Breast epithelium (tissue), 4 donors: ENCODE results near the gene WDR70. TPM values are rescaled to one million over a fixed set of nuclear protein-coding genes. Genes with fewer than 3 reads are reported as not detected.
"Not testable (repeated sequence)": the region's sequence is repeated elsewhere in the genome, so short reads cannot be mapped to it uniquely, and the experiment has no call there.

ENCODE experiments used
- DNase-seq, 2 donors: peaks; one replicate each; pipeline ENCODE4 v3.0.0-alpha.2; 2019; ENCODE audit warnings: low spot score in 2 of 2
- H3K27ac ChIP-seq, 2 donors: fragments of 200-600 bp; sonication (generic) in 1 of 2; one replicate each; pipeline ENCODE4 v1.5.1; 2016 to 2019; ENCODE audit warnings: mild to moderate bottlenecking in 1 of 2
- H3K27me3 ChIP-seq, 2 donors: fragments of 200-600 bp; sonication (generic) in 1 of 2; one replicate each; pipeline versions ENCODE4 v1.5.1 to v1.6.0; 2017 to 2019; ENCODE audit warnings: control low read depth in 1 of 2, mild to moderate bottlenecking in 1 of 2
- H3K36me3 ChIP-seq: fragments of 200-600 bp; one replicate; pipeline ENCODE4 v1.5.1; 2019
- H3K4me1 ChIP-seq, 2 donors: fragments of 200-600 bp; sonication (generic); one replicate each; pipeline ENCODE4 v1.5.1; 2016 to 2019; ENCODE audit warnings: control low read depth in 1 of 2
- H3K4me3 ChIP-seq, 3 donors: fragments of 200-600 bp; sonication (generic); 1 replicate in 2 of 3; 2 replicates in 1 of 3; pipeline ENCODE4 v1.5.1; 2016 to 2019; ENCODE audit warnings: mild to moderate bottlenecking in 3 of 3, moderate library complexity in 2 of 3
- H3K9me3 ChIP-seq, 2 donors: fragments of 200-600 bp; sonication (generic) in 1 of 2; one replicate each; pipeline ENCODE4 v1.5.1; 2016 to 2019; ENCODE audit warnings: control low read depth in 1 of 2
- POLR2A ChIP-seq: fragments of 450-650 bp; IDR thresholded peaks from one replicate; pipeline ENCODE4 v1.6.1; 2016; ENCODE audit warnings: antibody characterized with exemption, mild to moderate bottlenecking, moderate library complexity
- POLR2AphosphoS5 ChIP-seq, 3 donors: sonication (generic); formaldehyde crosslinking; IDR thresholded peaks; one replicate each; pipeline ENCODE4 v1.6.1; 2017; ENCODE audit warnings: antibody characterized with exemption in 3 of 3
- intact Hi-C: fragments of 100-400 bp; cut with DNase I; formaldehyde crosslinking; loops from one replicate; pipeline ENCODE4 v1.15.1; 2023; ENCODE audit warnings: low total_unique reads
- total RNA-seq, 3 donors: library from RNA; depleted of rRNA; stranded (reverse); fragments of >200 nt; gene quantifications; one replicate each; pipeline ENCODE4 v1.1.0, GENCODE V29; 2016
- TF ChIP-seq, protein P1 (sequence below), 3 donors: fragments of 450-650 bp; IDR thresholded peaks; one replicate each; pipeline ENCODE4 v1.5.1; 2016 to 2017; ENCODE audit warnings: antibody characterized with exemption in 3 of 3, mild to moderate bottlenecking in 3 of 3, moderate library complexity in 3 of 3

WDR70 gene
- total RNA-seq, 3 donors from 2014 or later, result 29.6 to 40.2 (median 37.0) TPM

DNA sequence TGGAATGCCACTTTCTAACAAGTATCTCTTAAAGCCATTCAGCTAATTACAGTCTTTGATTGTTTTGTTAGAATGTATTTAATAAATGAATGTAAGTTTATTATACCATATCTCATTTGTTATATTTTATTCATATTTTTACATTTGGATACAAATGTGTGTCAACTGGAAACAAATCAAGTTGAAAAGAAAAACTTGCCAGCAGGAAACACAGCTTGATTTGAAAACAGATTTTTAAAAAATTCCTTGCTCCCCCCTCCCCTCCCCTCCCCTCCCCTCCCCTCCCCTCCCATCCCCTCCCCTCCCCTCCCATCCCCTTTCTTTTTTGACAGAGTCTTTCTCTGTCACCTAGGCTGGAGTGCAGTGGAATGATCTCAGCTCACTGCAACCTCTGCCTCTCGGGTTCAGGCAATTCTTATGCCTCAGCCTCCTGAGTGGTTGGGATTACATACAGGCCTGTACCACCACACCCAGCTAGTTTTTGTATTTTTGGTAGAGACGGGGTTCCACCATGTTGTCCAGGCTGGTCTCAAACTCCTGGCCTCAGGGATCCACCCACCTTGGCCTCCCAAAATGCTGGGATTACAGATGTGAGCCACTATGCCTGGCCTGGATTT is 227.6 kb downstream of the WDR70 start:
- Histone ChIP-seq H3K27me3 (no peaks in the 10 kb centered on the region), H3K36me3 (no peaks in the 10 kb centered on the region), H3K4me1 (no peaks in the 10 kb centered on the region), H3K27ac (no peak overlapping the region), H3K9me3 (no peaks in the 10 kb centered on the region), H3K4me3 (no peak overlapping the region)
- intact Hi-C loops, result loop anchor here (5.0 kb wide), 1 partner anchor 556 kb away; no protein-coding TSS in a partner anchor
- TF ChIP-seq POLR2A (no peak), POLR2AphosphoS5 (IDR thresholded peaks at IDR 0.05) (no peak)
- TF ChIP-seq, protein P1, sequence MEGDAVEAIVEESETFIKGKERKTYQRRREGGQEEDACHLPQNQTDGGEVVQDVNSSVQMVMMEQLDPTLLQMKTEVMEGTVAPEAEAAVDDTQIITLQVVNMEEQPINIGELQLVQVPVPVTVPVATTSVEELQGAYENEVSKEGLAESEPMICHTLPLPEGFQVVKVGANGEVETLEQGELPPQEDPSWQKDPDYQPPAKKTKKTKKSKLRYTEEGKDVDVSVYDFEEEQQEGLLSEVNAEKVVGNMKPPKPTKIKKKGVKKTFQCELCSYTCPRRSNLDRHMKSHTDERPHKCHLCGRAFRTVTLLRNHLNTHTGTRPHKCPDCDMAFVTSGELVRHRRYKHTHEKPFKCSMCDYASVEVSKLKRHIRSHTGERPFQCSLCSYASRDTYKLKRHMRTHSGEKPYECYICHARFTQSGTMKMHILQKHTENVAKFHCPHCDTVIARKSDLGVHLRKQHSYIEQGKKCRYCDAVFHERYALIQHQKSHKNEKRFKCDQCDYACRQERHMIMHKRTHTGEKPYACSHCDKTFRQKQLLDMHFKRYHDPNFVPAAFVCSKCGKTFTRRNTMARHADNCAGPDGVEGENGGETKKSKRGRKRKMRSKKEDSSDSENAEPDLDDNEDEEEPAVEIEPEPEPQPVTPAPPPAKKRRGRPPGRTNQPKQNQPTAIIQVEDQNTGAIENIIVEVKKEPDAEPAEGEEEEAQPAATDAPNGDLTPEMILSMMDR (IDR thresholded peaks at IDR 0.05), result no peak
- DNase-seq, result no peak

DNA sequence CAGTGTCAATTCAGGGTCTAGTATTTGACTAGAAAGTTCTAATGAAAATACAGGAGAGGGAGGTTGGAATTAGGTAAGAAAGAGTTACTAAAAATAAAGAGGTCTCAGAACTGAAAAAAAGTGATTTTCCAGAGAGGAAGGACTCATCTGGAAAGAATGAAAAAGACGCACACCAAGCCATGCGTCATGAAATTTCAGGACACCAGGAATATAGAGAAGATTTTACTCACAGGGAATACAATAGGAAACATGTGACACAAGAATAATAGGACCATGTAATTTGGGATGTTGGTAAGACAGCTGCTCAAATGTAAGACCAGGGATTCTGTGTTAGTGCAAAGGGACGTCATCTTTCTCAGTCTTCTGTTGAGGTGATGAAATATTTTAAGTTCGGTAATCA is 236.1 kb downstream of the WDR70 start:
- no peaks in the 10 kb centered on the region for H3K36me3 ChIP-seq
- no peak overlapping the region for H3K27ac ChIP-seq
- no peaks in the 10 kb centered on the region for H3K4me1 ChIP-seq
- H3K27me3 ChIP-seq, result no peaks in the 10 kb centered on the region
- intact Hi-C loops, result no loop called here
- no peak for DNase-seq
- no peak overlapping the region for H3K4me3 ChIP-seq
- TF ChIP-seq, protein P1 (IDR thresholded peaks at IDR 0.05), result no peak
- no peak for TF ChIP-seq POLR2A
- no peak for TF ChIP-seq POLR2AphosphoS5 (IDR thresholded peaks at IDR 0.05)
- H3K9me3 ChIP-seq, result no peaks in the 10 kb centered on the region

DNA sequence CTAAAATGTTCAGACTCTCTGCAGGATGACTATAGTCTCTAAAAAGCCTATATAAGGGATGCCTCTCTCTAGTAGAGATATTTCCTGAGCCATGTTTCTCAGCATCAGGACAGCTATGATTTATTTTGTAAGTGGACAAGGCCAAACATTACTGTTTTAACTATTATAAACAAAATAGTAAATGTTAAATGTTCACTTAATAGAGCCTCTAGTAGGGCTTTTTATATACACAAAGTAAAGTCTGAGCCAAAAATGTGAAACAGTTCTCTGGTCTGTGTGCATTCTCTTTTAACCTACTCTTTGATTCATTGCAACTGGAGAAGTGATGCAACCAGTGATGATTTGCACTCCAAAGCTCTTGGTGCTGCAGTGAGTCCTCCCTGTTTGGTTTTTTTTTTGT is 240.2 kb downstream of the WDR70 start:
- H3K4me1 ChIP-seq, result no peaks in the 10 kb centered on the region
- no peaks in the 10 kb centered on the region for H3K9me3 ChIP-seq
- intact Hi-C loops, result no loop called here
- TF ChIP-seq POLR2AphosphoS5 (IDR thresholded peaks at IDR 0.05), result no peak
- no peak for TF ChIP-seq POLR2A
- TF ChIP-seq, protein P1 (IDR thresholded peaks at IDR 0.05), result no peak
- no peak for DNase-seq
- H3K36me3 ChIP-seq, result no peaks in the 10 kb centered on the region
- no peaks in the 10 kb centered on the region for H3K27me3 ChIP-seq
- H3K4me3 ChIP-seq, result no peak overlapping the region
- H3K27ac ChIP-seq, result no peak overlapping the region

DNA sequence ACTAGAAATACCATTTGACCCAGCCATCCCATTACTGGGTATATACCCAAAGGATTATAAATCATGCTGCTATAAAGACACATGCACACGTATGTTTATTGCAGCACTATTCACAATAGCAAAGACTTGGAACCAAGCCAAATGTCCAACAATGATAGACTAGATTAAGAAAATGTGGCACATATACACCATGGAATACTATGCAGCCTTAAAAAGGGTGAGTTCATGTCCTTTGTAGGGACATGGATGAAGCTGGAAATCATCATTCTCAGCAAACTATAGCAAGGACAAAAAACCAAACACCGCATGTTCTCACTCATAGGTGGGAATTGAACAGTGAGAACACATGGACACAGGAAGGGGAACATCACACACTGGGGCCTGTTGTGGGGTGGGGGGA is 243.2 kb downstream of the WDR70 start:
- H3K9me3 ChIP-seq, DNase-seq, H3K36me3 ChIP-seq, H3K27ac ChIP-seq, H3K4me3 ChIP-seq, H3K4me1 ChIP-seq, intact Hi-C loops, H3K27me3 ChIP-seq: not testable (repeated sequence)

DNA sequence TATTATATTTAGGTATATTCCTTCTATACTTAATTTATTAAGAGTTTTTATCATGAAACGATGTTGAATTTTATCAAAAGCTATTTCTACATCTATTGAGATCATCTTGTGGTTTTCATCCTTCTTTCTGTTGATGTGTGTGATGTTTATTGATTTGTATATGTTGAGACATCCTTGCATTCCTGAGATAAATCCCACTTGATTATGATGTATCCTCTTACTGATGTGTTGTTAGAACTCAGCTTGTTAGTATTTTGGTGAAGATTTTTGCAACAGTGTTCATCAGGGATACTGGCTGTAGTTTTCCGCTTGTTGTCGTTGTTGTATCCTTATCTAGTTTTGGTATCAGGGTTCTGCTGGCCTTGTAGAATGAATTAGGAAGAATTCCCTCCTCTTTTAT is 247.1 kb downstream of the WDR70 start:
- intact Hi-C loops, result no loop called here
- H3K4me3 ChIP-seq, result no peak overlapping the region
- TF ChIP-seq POLR2AphosphoS5 (IDR thresholded peaks at IDR 0.05), result no peak
- TF ChIP-seq, protein P1 (IDR thresholded peaks at IDR 0.05), result no peak
- no peak for TF ChIP-seq POLR2A

More for the DNA sequence above, 247.1 kb downstream of the WDR70 start:
- no peaks in the 10 kb centered on the region for H3K27me3 ChIP-seq
- no peaks in the 10 kb centered on the region for H3K36me3 ChIP-seq
- no peaks in the 10 kb centered on the region for H3K4me1 ChIP-seq
- no peak overlapping the region for H3K27ac ChIP-seq
- no peak for DNase-seq
- H3K9me3 ChIP-seq, result peaks cover 9 to 12% of the 10 kb centered on the region in 2 donors
